Mesenteric fat pad (tissue), 1 donor: Measurements from ENCODE around the gene SH3PXD2B. TPM values are rescaled to one million over a fixed set of nuclear protein-coding genes. Genes with fewer than 3 reads are reported as not detected.
"Not testable (repeated sequence)": the region's sequence is repeated elsewhere in the genome, so short reads cannot be mapped to it uniquely, and the experiment has no call there.

Source experiments
- DNase-seq: peaks from one replicate; pipeline ENCODE4 v3.0.0-alpha.2; 2020; ENCODE audit warnings: low spot score
- total RNA-seq: library from RNA; stranded (reverse); fragmentation: NEBNext Ultra II Directional; extraction: Animal tissue kit (Norgen Biotek cat#: 25700); gene quantifications from one replicate; pipeline ENCODE4 v1.2.1, GENCODE V29; 2021
- donor health status: DM: yes; HTN: yes; CAD: no.

The SH3PXD2B gene
- total RNA-seq, 1 donor from 2014 or later: 56.6 TPM

DNA sequence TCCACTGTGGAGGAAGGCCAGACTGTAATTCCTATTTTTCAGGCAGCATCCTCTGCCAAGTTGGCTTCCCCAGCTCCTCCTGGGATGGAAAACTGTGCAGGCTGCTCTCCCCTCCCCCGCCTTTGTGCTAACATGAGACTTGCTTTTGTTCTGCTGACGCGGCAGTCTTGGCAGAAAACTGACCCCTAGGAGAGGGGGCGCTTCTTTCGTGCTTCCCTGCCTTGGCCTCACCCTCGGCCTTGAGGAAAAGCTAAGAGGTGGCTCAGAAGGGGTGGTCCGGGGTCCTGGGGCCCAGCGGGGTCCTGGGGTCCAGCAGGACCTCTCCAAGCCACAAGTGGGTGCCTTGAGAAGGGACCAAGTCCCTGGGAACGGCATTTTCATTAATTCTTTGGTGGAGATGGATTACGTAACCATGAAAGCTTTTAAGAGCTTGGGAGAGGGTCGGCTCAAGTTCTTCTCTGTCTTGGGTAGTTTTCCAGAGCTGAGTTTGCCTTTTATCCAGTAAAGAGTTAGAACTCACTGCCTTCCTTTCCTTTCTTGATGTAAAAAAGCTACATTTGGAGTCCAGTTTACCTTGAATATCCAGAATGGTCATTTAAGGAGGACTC lies 51.0 kb downstream of the SH3PXD2B start:
- DNase-seq: no peak

DNA sequence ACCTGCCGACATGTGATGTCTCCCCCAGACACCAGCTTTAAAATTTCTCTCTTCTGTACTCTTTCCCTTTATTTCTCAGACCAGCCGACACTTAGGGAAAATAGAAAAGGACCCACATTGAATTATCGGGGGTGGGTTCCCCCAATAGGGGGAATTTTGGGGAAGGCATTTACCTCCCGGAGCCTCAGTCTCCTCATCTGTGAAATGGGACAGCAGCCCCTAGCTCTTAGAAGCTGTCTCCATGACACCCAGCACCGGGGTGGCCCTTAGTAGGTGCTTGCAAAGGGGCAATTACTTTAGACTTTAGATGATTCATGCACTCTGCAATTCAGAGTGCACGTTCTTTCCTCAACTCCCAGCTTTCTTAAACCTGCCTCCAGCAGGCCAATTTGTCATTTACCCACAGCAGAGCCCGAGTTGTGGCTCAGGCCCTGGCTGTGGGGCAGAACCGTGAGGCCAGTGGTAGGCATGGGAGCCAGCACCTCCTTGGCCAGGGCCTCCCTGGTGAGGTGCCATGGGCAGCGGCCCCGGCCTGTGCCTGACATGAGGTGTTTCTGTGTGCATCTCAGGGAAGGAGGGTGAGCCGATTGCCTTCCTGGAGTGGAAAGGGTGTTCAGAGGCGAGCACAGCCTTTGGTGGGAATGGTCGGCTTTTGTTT lies 51.7 kb downstream of the SH3PXD2B start:
- DNase-seq: no peak

DNA sequence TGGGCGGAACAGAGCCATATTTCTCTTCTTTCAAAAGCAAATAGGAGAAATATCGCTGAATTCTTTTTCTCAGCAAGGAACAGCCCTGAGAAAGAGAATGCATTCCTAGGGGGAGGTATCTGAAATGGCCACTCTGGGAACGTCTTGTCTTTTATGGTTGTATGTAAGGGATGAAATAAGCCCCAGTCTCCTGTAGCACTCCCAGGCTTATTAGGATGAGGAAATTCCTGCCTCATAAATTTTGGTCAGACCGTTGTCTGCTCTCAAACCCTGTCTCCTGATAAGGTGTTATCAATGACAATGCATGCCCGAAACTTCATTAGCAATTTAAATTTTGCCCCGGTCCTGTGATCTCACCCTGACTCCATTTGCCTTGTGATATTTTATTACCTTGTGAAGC lies 52.3 kb downstream of the SH3PXD2B start:
- not testable (repeated sequence) for DNase-seq

DNA sequence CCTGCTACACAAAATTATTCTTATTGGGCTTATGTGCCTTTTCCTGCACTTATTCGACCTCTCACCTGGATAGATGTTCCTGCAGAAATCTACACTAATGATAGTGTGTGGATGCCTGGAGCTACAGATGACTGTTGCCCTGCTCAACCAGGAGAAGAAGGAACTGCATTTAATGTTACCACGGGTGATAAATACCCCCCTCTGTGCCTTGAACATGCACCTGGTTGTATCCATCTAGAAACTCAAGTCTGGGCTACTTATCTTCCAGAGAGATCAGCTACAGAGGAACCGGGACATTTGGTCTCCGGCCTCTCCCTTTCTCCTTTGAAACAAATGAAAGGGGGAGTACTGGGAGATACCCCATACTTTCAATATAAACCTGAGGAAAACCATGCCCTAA lies 54.5 kb downstream of the SH3PXD2B start:
- no peak for DNase-seq

DNA sequence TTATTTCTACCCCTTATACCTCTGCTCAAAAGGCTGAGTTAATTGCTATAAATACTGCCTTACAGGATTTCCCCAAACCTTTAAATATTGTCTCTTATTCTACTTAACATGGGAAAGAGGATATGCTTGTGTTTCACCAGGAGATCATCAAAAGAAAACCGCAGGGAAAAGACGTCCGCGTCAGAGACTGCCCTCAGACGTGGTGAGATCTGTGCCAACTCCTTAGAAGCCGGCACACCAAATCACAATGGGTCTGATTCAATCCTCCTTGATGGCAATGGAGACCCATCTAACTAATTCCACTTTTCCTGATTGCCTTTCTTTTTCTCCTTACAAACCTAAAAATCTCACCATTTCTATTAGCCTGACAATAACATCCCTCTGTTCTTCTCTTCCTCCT lies 55.0 kb downstream of the SH3PXD2B start:
- no peak for DNase-seq

DNA sequence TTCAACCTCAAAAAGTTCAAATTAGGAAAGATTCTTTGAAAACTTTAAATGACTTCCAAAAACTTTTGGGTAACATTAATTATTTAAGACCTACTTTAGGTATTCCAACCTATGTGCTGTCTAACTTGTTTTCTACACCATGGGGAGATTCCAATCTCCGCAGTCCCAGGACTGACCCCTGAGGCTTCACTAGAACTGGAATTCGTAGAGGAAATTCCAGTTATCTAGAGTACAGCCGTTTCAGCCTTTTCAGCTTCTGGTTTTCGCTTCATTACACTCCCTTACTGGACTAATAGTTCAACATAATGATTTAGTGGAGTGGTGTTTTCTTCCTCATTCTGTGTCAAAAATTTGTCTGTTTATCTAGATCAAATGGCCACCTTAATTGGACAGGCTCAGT lies 55.7 kb downstream of the SH3PXD2B start:
- DNase-seq: not testable (repeated sequence)

DNA sequence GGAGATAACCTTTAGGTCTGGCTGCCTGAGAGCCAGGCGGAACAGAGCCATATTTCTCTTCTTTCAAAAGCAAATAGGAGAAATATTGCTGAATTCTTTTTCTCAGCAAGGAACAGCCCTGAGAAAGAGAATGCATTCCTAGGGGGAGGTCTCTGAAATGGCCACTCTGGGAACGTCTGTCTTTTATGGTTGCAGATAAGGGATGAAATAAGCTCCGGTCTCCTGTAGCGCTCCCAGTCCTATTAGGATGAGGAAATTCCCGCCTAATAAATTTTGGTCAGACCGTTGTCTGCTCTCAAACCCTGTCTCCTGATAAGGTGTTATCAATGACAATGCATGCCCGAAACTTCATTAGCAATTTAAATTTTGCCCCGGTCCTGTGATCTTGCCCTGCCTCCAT lies 57.3 kb downstream of the SH3PXD2B start:
- not testable (repeated sequence) for DNase-seq

DNA sequence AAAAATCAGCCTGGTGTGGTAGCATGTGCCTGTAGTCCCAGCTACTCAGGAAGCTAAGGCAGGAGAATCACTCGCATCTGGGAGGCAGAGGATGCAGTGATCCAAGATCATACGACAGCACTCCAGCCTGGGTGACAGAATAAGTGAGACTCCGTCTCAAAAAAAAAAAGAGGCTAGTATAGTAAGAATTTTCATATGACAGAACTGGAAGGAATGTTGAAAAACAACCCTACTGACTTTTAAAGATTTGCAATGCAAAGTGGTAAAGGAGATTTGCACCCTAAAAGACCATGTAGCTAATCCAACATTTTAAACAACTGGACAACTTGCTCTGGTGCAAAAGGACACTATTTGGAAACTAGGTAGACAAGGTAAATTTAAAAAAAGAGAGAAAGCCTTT lies 58.1 kb downstream of the SH3PXD2B start:
- no peak for DNase-seq

DNA sequence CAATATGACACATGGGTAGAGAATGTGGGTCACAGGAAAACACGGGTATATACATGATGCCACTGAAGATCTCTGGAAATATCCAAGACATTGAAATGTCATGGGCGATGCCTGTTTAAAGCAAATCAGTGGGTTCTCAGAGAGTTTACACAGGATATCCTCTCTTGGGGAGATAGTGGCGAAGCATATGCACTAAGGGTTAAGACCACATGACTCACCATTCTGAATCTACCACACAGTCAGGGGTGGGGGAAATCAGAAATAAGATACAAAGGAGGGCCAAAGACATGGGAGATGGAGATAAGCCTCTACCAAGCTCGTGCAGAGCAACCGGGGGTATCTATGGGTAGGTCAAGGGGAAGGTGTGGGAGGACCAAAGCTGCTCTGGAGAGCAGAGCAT lies 58.8 kb downstream of the SH3PXD2B start:
- DNase-seq: no peak

DNA sequence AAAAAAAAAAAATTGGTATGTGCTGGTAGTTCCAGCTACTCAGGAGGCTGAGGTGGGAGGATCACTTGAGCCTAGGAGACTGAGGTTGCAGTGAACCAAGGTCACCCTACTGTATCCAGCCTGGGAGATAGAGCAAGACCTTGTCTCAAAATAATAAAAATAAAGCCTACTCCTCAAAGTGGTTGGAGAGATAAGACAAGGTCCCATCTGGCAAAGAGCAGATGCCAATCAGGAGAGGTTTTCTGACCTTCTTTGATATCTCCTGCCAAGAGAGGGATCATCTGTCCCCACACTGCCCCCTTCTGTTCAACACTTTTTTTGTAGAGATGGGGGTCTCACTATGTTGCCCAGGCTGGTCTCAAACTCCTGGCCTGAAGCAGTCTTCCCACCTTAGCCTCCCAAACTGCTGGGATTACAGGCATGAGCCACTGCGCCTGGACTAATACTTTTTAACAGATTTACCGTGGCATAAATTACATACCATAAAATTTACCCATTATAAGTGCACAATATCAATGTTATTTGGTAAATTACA lies 64.7 kb downstream of the SH3PXD2B start:
- no peak for DNase-seq

DNA sequence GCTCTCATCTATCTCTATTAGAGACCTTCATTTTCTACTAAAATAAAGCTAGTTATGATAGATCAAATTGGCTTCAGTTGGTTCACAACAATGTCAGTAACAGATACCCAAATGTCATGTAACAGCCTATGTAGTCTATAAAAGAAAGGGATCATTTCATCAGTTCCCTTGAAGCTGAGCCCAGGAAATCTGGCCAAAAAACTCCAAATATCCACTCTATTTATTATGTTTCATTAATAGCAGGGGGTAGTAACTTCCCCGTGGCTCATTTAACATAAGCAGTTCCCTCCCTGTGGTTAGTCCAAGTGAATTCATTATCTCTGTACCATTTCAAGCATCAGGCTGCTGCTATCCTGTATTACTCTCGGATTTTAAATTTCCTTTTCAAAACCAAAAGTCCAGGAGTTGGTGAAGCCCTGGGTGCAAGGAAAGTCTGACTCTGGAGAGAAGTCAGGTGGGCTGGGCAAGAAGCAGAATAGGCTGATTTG lies 66.0 kb downstream of the SH3PXD2B start:
- no peak for DNase-seq

DNA sequence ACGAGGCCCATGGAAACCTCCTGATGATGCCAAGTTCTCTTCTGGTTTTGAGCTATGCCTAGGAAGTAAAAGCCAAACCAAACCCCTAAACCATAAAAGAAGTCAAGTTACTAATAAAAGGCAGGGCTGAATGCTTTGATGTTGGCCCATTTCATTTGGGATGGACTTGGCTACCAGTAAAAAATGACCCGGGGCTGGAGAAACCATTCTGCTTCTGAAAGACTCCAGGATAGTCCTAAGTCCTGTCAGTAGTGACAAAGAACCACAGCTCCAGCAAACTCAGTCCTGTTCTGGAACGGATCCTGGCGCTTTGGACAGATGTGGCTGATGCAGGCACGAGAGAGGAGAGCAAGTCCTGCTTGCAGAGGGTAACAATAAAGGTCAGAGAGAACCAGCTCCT lies 68.6 kb downstream of the SH3PXD2B start:
- no peak for DNase-seq

DNA sequence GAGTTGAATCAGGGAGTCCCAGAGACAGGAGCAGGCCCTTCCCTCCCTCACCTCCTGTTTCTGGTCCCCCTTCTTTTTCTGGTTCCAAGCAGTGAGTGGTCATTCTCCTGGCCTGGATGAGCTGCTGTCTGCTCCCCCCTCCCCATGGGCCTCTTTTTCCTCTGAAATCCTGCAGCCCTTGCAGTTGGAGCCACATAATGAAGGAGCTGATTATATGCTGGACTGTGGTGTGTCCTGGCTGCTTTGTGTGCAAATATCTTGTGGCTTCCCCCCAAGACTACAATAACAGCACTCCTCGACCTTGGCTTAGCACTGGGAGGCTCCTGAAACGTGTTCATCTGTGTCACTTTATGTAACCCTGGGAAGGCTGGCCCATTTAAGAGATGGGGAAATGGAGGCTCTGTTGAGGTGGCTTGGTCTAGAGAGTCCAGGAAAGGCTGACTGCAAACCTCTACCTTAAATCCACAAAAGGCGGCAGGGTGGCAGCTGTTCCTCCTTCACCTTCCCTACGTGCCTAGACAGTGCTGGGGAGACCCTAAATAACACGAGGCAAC lies 69.2 kb downstream of the SH3PXD2B start:
- peak; percentile 22 for DNase-seq

DNA sequence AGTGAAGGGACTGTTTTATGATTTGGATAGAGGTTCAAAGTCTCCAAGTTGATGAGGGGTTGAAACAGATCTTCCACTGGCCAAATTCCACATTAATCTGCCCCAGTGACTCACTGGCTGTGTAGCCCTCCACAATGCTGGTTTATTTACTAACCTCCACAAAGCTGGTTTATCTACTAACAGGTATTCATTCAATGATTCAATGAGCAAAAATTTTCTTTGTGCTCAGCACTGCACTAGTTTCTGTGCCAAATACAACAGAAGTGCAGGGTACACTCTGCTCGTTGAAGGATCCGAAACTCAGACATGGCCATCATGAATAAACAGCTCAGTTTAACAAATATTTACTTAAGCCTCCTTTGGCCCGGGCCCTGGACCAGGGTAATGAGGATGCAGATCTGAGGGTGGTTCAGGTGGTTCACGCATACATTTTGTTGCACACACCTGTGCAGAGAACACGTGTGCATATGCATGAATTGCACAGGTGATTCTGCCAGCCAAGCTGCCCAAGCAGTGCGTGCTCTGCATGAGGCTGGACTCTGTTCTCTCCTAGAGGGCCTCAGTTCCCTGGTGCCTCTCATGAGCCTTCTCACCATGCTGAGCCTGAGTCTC lies 71.0 kb downstream of the SH3PXD2B start:
- peak; percentile 49 for DNase-seq

DNA sequence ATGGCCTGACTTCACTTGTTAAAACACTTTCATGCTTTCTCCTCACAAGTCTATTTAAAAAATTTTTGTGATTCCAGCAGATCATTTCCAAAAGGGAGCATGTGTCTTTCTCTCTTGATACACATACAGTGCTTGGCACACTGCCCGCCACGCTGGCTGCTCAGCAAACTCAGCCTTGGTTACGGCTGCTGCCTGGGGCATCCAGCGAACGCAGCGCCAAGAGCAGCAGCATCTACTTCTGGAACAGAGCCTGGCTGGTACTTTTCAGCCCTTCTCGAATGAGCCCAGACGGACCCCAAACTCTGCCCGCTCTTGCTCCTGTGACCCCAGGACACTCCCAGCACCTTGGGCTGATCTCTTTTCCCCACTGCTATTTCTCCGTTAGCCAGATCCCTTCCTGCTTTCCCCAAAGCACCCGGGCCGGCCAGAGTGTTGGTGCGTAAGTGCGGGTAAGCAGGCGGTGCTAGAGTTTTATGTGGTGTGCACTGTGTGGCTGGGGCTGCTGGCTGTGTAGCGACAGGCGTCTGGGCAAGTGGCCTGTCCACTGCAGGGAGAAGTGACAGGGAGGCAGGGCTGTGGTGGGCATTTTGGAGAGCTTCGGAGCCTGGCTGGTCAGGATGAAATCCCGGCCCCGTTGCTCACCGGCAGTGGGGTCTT lies 73.2 kb downstream of the SH3PXD2B start:
- DNase-seq: peak; percentile 89

DNA sequence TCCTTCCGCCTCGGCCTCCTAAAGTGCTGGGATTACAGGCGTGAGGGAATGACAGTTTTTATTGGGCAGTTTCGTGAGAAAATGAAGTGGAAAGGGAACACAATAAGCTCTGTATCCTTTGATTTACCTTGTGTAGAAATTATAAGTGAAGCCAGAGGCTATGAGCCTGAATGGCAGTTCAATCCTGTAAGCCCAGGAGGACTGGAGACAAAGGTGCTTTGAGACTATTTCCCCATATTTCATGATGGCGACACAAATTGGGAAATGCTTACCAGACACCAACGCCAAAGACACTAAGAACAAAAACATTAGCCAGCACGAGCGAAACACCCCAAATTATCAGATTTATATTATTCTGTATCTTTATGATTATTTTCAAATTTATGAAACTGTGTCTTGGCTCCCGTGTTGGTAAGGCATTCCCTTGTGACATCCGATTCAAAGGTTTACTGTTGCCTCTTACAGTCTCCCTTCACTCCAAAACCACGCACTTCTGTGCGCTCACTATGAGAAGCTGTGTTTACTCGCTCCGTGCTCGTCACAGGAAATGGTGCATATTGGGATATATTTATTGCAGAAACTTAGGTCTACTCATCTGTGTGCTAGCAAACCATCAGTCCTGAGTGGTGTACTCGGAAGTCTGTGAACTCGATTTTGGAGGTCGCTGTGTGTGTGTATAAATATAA lies 73.9 kb downstream of the SH3PXD2B start:
- DNase-seq: peak; percentile 55

DNA sequence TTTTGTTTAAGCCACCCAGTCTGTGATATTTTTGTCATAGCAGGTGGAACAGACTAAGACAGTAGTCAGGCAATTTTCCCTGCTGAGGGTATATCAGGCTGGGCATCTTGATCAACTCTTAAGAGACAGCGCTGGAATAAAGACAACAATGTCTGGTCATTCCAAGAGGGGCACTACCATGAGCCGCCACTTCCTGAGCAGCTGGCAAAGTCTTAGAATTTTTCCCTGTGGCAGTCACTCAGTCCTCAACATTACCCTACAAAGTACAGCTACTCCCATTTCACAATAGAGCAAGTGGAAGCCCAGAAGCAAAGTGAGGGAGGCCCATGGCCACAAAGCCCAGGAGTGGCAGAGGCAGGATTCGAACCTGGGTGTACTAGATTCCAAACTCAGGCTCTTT lies 74.8 kb downstream of the SH3PXD2B start:
- peak; percentile 35 for DNase-seq

DNA sequence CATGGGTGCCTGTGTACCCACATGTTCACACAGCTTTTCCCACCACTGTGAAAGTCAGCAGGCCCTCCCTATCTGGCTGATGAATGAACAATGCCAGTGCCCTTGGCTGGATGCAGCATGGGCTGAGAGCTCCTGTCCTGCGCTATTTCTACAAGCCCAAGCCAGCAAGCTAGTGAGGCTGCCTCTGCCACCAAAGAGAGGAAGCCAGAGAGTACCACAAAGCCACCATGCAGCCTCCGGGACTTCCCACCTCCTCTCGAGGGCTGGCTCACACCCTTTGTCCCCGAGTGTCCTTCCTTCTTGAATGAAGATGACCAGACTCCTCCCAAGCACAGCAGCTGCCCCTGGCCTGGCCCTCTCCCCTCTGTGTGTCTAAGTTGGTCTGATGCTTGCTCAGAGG lies 76.5 kb downstream of the SH3PXD2B start:
- DNase-seq: peak; percentile 59

DNA sequence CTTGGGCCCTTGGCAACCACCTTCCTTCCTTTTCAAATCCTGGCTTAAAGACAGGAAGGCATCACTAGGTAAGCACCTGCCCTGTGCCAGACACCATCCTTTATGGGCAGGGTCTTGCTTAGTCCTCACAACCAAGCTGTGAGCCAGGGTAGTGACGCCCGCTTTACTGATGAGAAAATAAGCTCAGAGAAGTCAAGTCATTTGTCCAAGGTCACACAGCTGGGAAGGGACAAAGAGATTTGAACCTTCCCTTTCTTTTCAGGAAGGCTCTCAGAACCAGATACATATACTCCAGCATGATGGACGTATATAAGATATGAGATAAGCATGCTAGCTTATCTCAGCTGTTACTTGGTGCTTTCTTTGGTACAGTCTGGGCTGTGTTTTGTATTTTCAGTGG lies 76.9 kb downstream of the SH3PXD2B start:
- no peak for DNase-seq

DNA sequence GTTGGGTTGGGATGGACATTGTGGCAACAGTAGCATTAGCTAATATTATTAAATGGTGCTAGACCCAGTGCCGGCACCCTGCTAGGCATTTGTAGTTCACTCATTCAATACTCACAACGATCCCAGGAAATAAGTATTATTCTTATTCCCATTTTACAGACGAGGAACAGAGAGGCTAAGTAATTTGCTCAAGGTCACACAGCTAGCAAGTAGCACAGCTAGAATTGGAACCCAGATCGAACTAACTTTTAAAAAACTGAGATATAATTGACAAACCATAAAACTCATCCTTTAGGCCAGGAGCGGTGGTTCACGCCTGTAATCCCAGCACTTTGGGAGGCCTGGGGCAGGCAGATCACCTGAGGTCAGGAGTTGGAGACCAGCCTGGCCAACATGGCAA lies 79.5 kb downstream of the SH3PXD2B start:
- no peak for DNase-seq

DNA sequence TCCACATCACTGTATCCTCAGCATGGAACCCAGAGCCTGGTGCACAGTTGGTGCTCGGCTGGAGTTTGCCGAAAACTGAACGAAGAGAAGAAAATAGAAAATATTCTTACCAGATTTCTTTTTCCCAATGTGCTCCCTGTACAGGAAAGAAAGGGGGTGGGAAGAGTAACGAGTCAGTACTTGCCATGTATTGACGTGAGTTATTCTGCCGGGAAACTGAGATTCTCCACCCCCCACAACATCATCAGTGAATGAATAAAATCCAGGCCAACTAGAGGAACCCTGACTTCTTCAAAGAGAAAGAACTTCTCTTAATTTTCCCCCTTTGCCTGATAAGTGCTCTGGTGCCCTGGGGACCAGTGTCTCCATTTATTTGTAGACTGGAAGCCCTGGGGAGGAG lies 80.6 kb downstream of the SH3PXD2B start:
- DNase-seq: peak; percentile 30
